Measurements from ENCODE around the gene GDAP2. TPM values are rescaled to one million over a fixed set of nuclear protein-coding genes. Genes with fewer than 3 reads are reported as not detected.
"Not testable (repeated sequence)": the region's sequence is repeated elsewhere in the genome, so short reads cannot be mapped to it uniquely, and the experiment has no call there.

Gene GDAP2
- total RNA-seq, 4 donors from 2014 or later: 9.6 to 43.5 (median 31.5) TPM

DNA sequence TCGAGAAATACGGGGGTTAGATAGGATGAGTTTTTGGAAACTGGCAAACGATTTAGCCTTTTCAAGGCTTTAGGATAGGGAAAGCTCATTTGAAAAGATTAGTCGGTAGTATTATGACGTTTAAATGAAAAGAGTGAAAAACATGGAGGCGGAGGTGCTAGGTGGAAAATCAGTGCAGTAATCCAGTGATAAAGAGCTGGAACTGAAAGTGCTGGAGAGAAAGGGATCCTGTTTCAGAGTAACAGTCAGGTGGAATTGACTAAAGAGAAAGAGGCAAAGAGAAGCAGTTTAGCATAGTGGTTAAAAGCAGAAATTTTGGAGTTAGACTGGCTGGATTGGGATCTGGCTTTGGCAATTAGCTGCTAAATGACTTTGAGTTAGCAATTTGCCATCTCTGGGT lies 1.1 kb upstream of the GDAP2 start:
- peaks cover 0 to 10% (median 4%) of the 10 kb centered on the region in 4 donors for H3K36me3 ChIP-seq
- H3K4me3 ChIP-seq: peak overlapping the region; percentile 76 to 90 (median 88)
- in situ Hi-C loops (cut with MboI; ENCODE audit: low pct_ligation_motif_present in 1 of 4, low pct_unique_long_range_greater_than_20kb in 1 of 4, low sequenced_read_pairs in 3 of 4): no loop called here
- intact Hi-C loops (cut with DNase I; ENCODE audit: low total_unique reads): no loop called here
- no peak for TF ChIP-seq EP300 (IDR thresholded peaks at IDR 0.05; ENCODE audit: low read depth)
- TF ChIP-seq, protein P1, sequence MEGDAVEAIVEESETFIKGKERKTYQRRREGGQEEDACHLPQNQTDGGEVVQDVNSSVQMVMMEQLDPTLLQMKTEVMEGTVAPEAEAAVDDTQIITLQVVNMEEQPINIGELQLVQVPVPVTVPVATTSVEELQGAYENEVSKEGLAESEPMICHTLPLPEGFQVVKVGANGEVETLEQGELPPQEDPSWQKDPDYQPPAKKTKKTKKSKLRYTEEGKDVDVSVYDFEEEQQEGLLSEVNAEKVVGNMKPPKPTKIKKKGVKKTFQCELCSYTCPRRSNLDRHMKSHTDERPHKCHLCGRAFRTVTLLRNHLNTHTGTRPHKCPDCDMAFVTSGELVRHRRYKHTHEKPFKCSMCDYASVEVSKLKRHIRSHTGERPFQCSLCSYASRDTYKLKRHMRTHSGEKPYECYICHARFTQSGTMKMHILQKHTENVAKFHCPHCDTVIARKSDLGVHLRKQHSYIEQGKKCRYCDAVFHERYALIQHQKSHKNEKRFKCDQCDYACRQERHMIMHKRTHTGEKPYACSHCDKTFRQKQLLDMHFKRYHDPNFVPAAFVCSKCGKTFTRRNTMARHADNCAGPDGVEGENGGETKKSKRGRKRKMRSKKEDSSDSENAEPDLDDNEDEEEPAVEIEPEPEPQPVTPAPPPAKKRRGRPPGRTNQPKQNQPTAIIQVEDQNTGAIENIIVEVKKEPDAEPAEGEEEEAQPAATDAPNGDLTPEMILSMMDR (IDR thresholded peaks at IDR 0.05): no peak
- 1 to 7% methylated on average over 6 of the region's 6 CpGs for WGBS, 2 donors (ENCODE audit: low coverage in 1 of 2)
- DNase-seq: no peak
- peak overlapping the region; percentile 87 to 96 (median 93) for H3K27ac ChIP-seq
- peaks cover 16 to 36% (median 25%) of the 10 kb centered on the region in 4 donors for H3K4me1 ChIP-seq
- H3K9me3 ChIP-seq: no peaks in the 10 kb centered on the region
- no peaks in the 10 kb centered on the region for H3K27me3 ChIP-seq

DNA sequence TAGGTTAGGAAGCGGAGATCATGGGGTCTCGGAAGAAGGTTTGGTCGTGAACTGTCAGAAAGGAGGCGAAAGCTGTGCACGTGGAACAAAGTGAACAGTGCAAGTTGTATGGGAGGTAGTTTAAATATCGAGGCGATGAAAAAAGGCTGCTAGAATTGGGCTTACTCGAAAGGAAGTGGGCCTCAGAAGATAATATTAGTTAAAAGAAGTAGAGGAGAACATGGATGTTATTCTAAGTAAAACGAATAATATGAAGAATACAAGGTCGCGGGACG lies 689 bp upstream of the GDAP2 start:
- DNase-seq: no peak
- peaks cover 0 to 8% (median 2%) of the 10 kb centered on the region in 4 donors for H3K36me3 ChIP-seq
- peaks cover 16 to 40% (median 25%) of the 10 kb centered on the region in 4 donors for H3K4me1 ChIP-seq
- H3K27ac ChIP-seq: peak overlapping the region; percentile 87 to 96 (median 93)
- 0 to 3% methylated on average over 12 of the region's 12 CpGs for WGBS, 2 donors (ENCODE audit: low coverage in 1 of 2)
- intact Hi-C loops (cut with DNase I; ENCODE audit: low total_unique reads): no loop called here
- H3K27me3 ChIP-seq: no peaks in the 10 kb centered on the region
- H3K9me3 ChIP-seq: no peaks in the 10 kb centered on the region
- TF ChIP-seq, protein P1 (IDR thresholded peaks at IDR 0.05): no peak
- TF ChIP-seq POLR2AphosphoS5 (IDR thresholded peaks at IDR 0.05): no peak
- no peak for TF ChIP-seq EP300 (IDR thresholded peaks at IDR 0.05; ENCODE audit: low read depth)
- no peak for TF ChIP-seq POLR2A (IDR thresholded peaks at IDR 0.05)
- in situ Hi-C loops (cut with MboI; ENCODE audit: low pct_ligation_motif_present in 1 of 4, low pct_unique_long_range_greater_than_20kb in 1 of 4, low sequenced_read_pairs in 3 of 4): no loop called here
- peak overlapping the region; percentile 76 to 90 (median 88) for H3K4me3 ChIP-seq

- intact Hi-C loops (cut with DNase I; ENCODE audit: low total_unique reads) (no loop called here), in situ Hi-C loops (cut with MboI; ENCODE audit: low pct_ligation_motif_present in 1 of 4, low pct_unique_long_range_greater_than_20kb in 1 of 4, low sequenced_read_pairs in 3 of 4) (no loop called here)
- no peaks in the 10 kb centered on the region for H3K27me3 ChIP-seq
- peak; percentile 62 to 75 (median 70) for TF ChIP-seq POLR2AphosphoS5 (IDR thresholded peaks at IDR 0.05)
- TF ChIP-seq, protein P1 (IDR thresholded peaks at IDR 0.05): peak in 1 of 5 experiments; percentile 19
- no peak for TF ChIP-seq EP300 (IDR thresholded peaks at IDR 0.05; ENCODE audit: low read depth)
- TF ChIP-seq POLR2A (IDR thresholded peaks at IDR 0.05): no peak
- no peaks in the 10 kb centered on the region for H3K36me3 ChIP-seq
- H3K9me3 ChIP-seq: no peaks in the 10 kb centered on the region
- H3K4me3 ChIP-seq: peak overlapping the region; percentile 76 to 90 (median 88)
- peaks cover 16 to 46% (median 25%) of the 10 kb centered on the region in 4 donors for H3K4me1 ChIP-seq
- peak overlapping the region; percentile 87 to 96 (median 93) for H3K27ac ChIP-seq
- 1 to 20% methylated on average over 2 to 20 of the region's 24 CpGs for WGBS, 2 donors (ENCODE audit: low coverage in 1 of 2)
- DNase-seq: peak; percentile 67
These were observed 509 bp downstream of the GDAP2 start for GRCh38 chr1:117928881-117929342.

DNA sequence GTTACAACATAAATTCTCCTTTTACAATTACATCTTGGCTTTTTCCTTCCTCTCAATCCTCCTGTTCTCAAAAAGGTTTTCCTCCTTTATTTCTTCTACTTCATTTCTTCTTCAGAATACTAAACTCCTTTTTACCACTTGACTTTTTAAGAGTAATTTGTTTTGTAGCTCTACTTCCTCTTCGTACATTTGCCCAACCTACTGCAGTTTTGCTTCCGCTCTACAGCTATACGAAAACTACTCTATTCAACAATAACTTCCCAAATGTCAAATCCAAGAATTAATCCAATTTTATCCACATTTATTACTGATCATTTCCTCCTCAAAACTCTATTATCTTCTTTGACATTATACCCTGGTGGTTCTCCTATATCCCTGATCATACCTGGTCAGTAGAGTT lies 3.4 kb downstream of the GDAP2 start:
- H3K4me1 ChIP-seq: peaks cover 10 to 33% (median 21%) of the 10 kb centered on the region in 4 donors
- DNase-seq: no peak
- in situ Hi-C loops (cut with MboI; ENCODE audit: low pct_ligation_motif_present in 1 of 4, low pct_unique_long_range_greater_than_20kb in 1 of 4, low sequenced_read_pairs in 3 of 4) (no loop called here), intact Hi-C loops (cut with DNase I; ENCODE audit: low total_unique reads) (no loop called here)
- no peaks in the 10 kb centered on the region for H3K36me3 ChIP-seq
- no peak overlapping the region for H3K4me3 ChIP-seq
- TF ChIP-seq POLR2AphosphoS5 (IDR thresholded peaks at IDR 0.05) (no peak), POLR2A (IDR thresholded peaks at IDR 0.05) (no peak), EP300 (IDR thresholded peaks at IDR 0.05; ENCODE audit: low read depth) (no peak)
- TF ChIP-seq, protein P1 (IDR thresholded peaks at IDR 0.05): no peak
- H3K27ac ChIP-seq: no peak overlapping the region
- no peaks in the 10 kb centered on the region for H3K9me3 ChIP-seq
- 85 to 89% methylated on average over 2 to 3 of the region's 3 CpGs for WGBS, 2 donors (ENCODE audit: low coverage in 1 of 2)
- H3K27me3 ChIP-seq: no peaks in the 10 kb centered on the region

DNA sequence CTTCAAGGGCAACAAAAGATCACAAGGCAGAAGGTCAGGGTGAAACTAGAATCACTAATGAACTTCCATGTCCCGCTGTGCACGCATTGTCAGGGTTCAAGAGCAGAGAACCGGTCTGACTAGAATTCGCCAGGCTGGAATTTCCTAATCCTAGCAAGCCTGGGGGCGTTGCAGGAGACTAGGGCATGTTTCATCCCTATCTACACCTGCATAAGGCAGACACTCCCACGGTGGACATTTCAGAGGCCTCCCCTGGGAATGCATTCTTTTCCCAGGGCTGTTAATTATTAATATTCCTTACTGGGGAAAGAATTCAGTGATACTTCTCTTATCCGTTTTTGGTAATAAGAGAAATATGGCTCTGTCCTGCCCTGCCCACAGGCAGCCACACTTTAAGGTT lies 6.7 kb downstream of the GDAP2 start:
- Histone ChIP-seq H3K4me1 (peaks cover 0 to 14% (median 2%) of the 10 kb centered on the region in 4 donors), H3K36me3 (peaks cover 0 to 17% (median 7%) of the 10 kb centered on the region in 4 donors)
- 90 to 100% methylated on average over 1 to 7 of the region's 7 CpGs for WGBS, 2 donors (ENCODE audit: low coverage in 1 of 2)
- H3K27me3 ChIP-seq; H3K4me3 ChIP-seq; H3K27ac ChIP-seq; intact Hi-C loops (cut with DNase I; ENCODE audit: low total_unique reads); DNase-seq; H3K9me3 ChIP-seq: not testable (repeated sequence)
- in situ Hi-C loops (cut with MboI; ENCODE audit: low pct_ligation_motif_present in 1 of 4, low pct_unique_long_range_greater_than_20kb in 1 of 4, low sequenced_read_pairs in 3 of 4): loop anchor here in 1 of 4 donors (25.0 kb wide), 1 partner anchor 810 kb away; the partner anchor contains the start of gene TRIM45
